Measurements from ENCODE around the gene MAMSTR.

- TF ChIP-seq POLR2A (IDR thresholded peaks at IDR 0.05) (no peak), CTCF (IDR thresholded peaks at IDR 0.05) (no peak)
These were observed 21.5 kb downstream of the MAMSTR start for GRCh38 chr19:48698046-48698445.

All from uterus (tissue), 2 donors.